Measurements from ENCODE around the gene TXNL4A. TPM values are rescaled to one million over a fixed set of nuclear protein-coding genes. Genes with fewer than 3 reads are reported as not detected.

Gene TXNL4A
- total RNA-seq, 1 experiment from 2014 or later, result 91.5 TPM

DNA sequence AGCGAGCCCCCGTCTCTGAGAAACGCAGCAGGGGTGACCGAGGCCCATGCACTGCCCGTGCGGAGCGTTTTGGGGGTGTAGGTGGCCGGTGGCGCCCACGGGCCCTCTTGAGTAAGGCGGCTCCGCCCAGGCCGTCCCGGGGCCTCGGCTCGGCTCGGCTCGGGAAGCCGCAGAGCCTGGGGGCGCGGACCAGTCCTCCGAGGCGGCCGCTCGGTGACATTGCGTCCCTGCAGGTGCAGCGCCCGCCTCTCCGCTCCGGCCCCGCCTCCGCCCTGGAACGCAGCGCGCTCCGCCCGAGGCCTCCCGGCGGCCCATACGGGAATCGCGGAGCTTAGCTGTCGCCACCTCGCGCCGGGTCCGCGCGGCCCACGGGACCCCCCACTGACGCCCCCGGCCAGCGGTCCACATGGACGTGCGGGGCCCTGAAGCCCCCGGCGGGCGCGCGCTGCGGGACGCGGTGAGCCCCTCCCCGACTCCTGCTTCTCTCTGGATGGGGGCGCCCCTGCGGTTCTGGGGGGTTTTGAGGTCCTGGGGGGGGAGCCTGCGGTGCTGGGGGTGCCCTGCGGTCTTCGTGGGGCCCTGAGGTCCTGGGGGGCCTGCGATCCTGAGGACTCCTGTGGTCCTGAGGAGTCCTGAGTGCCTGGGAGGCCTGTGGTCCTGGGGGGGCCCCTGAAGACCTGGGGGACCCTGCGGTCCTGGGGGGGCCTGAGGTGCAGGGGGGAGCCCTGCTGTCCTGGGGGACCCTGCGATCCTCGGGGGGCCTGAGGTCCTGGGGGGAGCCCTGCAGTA, 23.8 kb downstream of the TXNL4A start, which contains the start of gene HSBP1L1:
Gene HSBP1L1 (plus strand): TSS at position 314 of the 789 bp plus-strand sequence. CDS start 93 bp downstream, at position 407.
- peak; percentile 31 for DNase-seq (ENCODE audit: low read depth)

DNA sequence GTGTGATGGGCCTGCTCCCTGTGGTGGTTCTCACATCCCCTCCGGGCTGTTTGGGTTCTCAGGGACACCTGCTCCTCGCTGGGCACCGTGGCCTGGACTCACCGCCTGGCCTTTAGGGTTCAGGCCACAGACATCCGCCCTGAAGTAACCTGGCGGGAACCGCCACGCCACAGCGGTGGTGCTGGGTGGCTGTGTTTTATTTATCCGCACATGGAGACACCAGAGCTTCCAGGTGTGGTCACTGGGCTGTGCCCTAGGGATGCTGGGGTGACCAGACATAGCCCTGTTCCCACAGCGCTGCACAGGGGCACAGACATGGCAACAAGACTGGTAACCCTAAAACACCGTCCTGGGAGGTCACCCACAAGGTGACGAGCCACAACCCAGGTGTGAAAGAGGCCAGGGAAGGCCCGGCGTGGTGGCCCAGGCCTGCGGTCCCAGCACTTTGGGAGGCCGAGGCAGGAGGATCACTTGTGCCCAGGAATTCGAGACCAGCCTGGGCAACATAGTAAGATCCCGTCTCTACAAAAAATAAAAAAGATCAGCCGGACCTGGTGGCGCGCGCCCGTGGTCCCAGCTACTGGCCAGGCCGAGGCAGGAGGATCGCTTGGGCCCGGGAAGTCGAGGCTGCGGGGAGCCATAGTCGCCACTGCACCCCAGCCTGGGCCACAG, 24.6 kb downstream of the TXNL4A start:
- no peak for DNase-seq (ENCODE audit: low read depth)

GRCh38 chr18:79962835-79963657, 25.3 kb downstream of the TXNL4A start:
- no peak for DNase-seq (ENCODE audit: low read depth)

- DNase-seq (ENCODE audit: low read depth), result no peak
These were observed 26.1 kb downstream of the TXNL4A start for GRCh38 chr18:79962311-79962710.

DNA sequence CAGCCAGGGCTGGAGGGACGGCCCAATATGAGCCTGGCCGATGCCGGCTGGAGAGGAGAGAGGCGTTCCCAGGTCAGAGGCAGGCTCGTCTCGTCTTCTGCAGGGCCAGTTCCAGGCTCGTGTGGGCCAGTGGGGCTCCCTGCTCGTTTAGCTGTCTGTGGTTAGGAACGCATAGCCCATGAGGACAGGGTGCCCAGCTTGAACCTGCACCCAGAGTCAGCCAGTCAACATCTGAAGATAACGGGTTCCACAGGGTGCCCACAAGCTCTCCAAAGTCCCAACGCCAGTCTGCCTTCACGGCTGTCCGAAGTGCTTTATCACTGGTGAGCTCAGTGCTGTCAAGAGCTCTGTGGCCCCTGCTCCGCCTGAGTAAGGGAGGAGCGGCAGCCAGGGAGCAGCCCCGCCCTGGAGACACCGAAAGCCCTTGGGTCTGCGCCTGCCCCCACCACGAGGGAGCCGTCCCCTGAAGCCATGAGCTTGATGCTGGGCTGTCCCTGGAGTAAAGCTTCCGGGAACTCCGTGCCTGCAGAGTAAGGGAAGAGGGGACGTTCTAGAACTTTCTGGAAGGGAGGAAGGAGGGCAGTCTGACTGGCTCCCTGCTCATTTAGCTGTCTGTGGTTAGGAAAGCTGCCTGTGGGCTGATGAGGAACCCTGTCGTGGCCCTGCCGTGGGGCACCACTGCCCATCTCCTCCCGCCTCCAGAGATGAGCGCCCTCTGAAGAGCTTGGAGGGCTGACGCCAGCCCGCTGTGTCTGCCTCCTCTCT, 26.7 kb downstream of the TXNL4A start:
- no peak for DNase-seq (ENCODE audit: low read depth)

DNA sequence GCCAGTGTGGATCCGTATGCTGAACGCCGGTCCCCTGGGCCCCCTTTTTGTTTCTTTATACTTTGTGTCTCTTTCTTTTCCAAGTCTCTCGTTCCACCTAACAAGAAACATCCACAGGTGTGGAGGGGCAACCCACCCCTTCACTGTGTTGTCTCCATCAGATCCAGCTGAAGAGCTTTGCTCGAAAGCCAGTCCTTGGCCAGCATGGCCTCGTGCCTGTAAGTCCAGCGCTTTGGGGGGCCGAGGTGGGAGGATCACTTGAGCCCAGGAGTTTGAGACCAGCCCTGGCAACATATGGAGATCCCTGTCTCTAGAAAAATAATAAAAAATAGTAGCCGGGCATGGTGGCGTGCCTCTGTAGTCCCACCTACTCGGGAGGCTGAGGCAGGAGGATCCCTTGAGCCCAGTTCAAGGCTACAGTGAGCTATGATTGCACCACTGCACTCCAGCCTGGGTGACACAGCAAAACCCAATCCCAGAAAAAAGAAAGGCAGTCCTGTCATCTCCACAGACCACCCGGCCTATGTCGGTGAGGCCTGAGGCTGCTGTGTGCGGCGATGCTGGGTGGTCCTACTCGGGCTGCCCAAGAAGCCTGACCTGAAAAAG, 27.3 kb downstream of the TXNL4A start:
- no peak for DNase-seq (ENCODE audit: low read depth)

GRCh38 chr18:79960161-79960801, 28.1 kb downstream of the TXNL4A start:
- DNase-seq (ENCODE audit: low read depth), result peak; percentile 27

DNA sequence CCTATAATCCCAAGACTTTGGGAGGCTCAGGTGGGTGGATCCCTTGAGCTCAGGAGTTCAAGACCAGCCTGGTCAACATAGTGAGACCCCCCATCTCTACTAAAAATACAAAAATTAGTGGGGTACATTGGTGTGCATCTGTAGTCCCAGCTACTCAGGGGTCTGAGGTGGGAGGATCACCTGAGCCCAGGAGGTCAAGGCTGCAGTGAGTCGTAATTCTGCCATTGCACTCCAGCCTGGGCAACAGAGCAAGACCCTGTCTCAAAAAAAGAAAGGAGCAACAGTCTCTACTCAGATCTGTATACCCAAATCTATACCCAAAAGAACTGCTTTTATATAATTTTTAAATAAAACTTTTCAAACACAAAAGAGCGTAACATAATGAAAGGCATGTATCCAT, 29.4 kb downstream of the TXNL4A start:
- no peak for DNase-seq (ENCODE audit: low read depth)

- DNase-seq (ENCODE audit: low read depth), result no peak
These were observed 32.1 kb downstream of the TXNL4A start for GRCh38 chr18:79956276-79956675.

GRCh38 chr18:79955302-79956075, 32.9 kb downstream of the TXNL4A start:
- DNase-seq (ENCODE audit: low read depth), result no peak

DNA sequence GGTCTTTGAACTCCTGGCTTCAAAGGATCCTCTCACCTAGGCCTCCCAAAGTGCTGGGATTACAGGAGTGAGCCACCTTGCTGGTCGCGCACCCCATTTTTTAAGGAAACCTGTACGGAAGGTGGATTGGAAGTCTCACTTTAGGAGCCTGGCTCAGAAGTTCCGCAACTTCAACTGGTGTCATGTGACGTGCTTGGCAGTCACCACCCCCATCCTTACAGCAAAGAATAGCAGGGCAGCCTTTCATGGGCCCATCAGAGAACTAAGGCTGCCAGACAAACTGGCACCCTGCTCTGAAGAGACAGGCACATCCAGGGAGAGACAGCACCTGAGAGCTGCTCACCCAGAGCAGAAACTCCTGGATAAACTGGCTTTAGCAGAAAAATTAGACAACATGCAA, 33.6 kb downstream of the TXNL4A start:
- no peak for DNase-seq (ENCODE audit: low read depth)

- DNase-seq (ENCODE audit: low read depth), result no peak
These were observed 34.3 kb downstream of the TXNL4A start for GRCh38 chr18:79953971-79954651.

DNA sequence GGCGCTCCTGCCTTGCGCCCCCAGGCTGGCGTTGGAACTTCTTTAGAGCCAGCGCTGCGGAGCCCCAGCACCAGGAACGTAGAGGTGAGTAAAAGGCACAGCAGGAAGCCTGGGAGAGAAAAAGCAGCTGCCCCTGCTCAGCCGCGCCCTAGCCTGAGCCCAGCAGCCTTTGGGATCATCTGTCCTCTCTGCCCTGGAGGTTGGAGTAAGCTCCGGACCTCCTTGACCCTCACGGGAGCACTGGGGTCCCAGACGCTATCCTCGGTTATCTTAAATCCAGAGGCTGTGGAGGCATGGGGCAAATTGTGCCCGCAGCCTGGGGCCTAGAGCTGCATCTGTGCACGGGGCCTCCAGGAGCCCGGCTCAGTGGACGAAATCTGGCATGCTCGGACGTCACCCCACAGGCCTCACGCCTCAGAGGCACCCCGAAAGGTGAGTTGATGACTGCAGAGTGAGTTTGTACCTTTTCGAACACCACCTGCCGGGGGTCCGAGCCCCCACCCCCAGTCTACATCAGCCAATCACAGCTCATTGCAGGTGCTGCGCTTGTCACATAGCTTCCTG, 35.3 kb downstream of the TXNL4A start:
- DNase-seq (ENCODE audit: low read depth), result no peak

- no peak for DNase-seq (ENCODE audit: low read depth)
These were observed 35.8 kb downstream of the TXNL4A start for GRCh38 chr18:79952456-79952995.

- peak; percentile 84 for DNase-seq (ENCODE audit: low read depth)
These were observed 36.6 kb downstream of the TXNL4A start, which contains the start of gene SLC66A2 for GRCh38 chr18:79951545-79952455. SLC66A2 (minus strand) TSS chr18:79951653; CDS start chr18:79950926, 727 bp downstream.

DNA sequence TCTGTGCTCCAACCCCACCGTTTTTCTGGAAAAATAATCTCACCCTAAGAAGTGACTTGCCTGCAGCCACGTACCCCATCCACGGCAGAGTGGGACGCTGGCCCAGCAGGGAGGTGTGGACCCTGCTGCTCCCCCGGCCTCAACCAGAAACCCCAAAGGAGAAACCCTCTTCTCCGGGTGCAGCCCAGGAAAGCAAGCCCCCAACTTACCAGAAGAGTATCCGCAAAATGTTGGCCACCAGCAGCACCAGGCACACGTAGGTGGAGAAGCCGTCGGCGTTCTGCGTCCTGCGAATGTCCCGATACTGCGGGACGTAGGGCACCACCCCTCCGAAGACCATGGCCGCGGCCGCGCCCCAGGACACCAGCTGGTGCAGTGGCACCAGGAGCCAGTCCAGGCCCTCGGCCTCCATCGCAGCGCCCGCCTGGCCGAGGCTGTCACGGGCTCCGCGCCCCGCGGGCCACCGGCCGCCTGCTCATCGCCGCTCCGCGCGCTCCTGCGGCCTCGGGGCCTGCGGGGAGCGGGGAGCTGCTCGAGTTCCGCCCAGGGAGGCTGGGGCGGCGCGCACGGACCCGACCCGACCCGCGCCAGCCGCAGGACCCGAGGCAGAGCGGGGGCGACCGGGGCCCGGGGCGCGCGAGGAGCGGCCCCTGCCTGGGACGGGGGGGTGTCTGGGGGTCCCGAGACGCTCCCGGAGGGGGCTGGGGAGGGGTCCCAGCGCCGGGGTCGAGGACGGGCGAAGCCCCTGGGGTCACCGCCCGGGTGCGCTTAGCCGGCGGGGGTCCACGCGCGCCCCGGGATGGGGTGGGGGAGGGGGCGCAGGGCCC, 37.6 kb downstream of the TXNL4A start:
- peak; percentile 27 for DNase-seq (ENCODE audit: low read depth)

All from Daoy (cell line).